Transverse colon (tissue), 4 donors: ENCODE results near the gene NFE2L3. TPM values are rescaled to one million over a fixed set of nuclear protein-coding genes. Genes with fewer than 3 reads are reported as not detected.

Experiments used
- DNase-seq: peaks from one replicate; pipeline ENCODE4 v3.0.0-alpha.2; 2019
- H3K27ac ChIP-seq, 4 donors: fragments of 200-600 bp; sonication (generic); 2 replicates each; pipeline ENCODE4 v1.5.1; 2016 to 2018; ENCODE audit warnings: inconsistent platforms in 4 of 4
- H3K27me3 ChIP-seq: fragments of 200-600 bp; sonication (generic); 2 replicates; pipeline ENCODE4 v1.5.1; 2017; ENCODE audit warnings: inconsistent platforms
- H3K36me3 ChIP-seq, 4 donors: fragments of 200-600 bp; sonication (generic); 2 replicates each; pipeline ENCODE4 v1.5.1; 2017 to 2019; ENCODE audit warnings: inconsistent platforms in 4 of 4
- H3K4me1 ChIP-seq, 4 donors: fragments of 200-600 bp; sonication (generic); 2 replicates each; pipeline ENCODE4 v1.5.1; 2017 to 2020; ENCODE audit warnings: inconsistent platforms in 4 of 4
- H3K4me3 ChIP-seq, 4 donors: fragments of 200-600 bp; sonication (generic); 1 replicate in 1 of 4; 2 replicates in 3 of 4; pipeline versions ENCODE4 v1.5.1 to v1.6.1; 2017 to 2019; ENCODE audit warnings: inconsistent platforms in 4 of 4
- H3K9me3 ChIP-seq, 2 donors: fragments of 200-600 bp; sonication (generic); 2 replicates each; pipeline ENCODE4 v1.5.1; 2017 to 2019; ENCODE audit warnings: inconsistent platforms in 2 of 2
- CTCF ChIP-seq, 5 experiments: fragments of 200-600 bp in 3 of 5; fragments of 450-650 bp in 2 of 5; sonication (generic) in 3 of 5; IDR thresholded peaks; 1 replicate in 2 of 5; 2 replicates in 3 of 5; pipeline ENCODE4 v1.5.1; 2016 to 2017; ENCODE audit warnings: antibody characterized with exemption in 5 of 5, inconsistent platforms in 3 of 5, mild to moderate bottlenecking in 2 of 5, moderate library complexity in 1 of 5
- EP300 ChIP-seq: sonication (generic); formaldehyde crosslinking; IDR thresholded peaks from one replicate; pipeline ENCODE4 v1.6.1; 2017; ENCODE audit warnings: antibody characterized with exemption, low read depth
- POLR2A ChIP-seq: fragments of 450-650 bp; IDR thresholded peaks from one replicate; pipeline ENCODE4 v1.6.1; 2016; ENCODE audit warnings: antibody characterized with exemption, mild to moderate bottlenecking, moderate library complexity
- POLR2AphosphoS5 ChIP-seq, 3 donors: sonication (generic); formaldehyde crosslinking; IDR thresholded peaks; one replicate each; pipeline ENCODE4 v1.6.1; 2016; ENCODE audit warnings: antibody characterized with exemption in 3 of 3
- WGBS, 2 donors: methylation state at CpG; one replicate each; pipeline ENCODE4 v1.1.5; 2018; ENCODE audit warnings: low coverage in 1 of 2; 5-methylcytosine and 5-hydroxymethylcytosine counted together
- in situ Hi-C, 4 donors: fragments of 200-750 bp; cut with MboI; loops; one replicate each; pipeline versions ENCODE4 v1.15.0 to v1.15.1; 2017; ENCODE audit warnings: low sequenced_read_pairs in 3 of 4, low pct_ligation_motif_present in 1 of 4, low pct_unique_long_range_greater_than_20kb in 1 of 4
- intact Hi-C: fragments of 100-400 bp; cut with DNase I; formaldehyde crosslinking; loops from one replicate; pipeline ENCODE4 v1.15.1; 2023; ENCODE audit warnings: low total_unique reads
- total RNA-seq, 4 donors: library from RNA; depleted of rRNA; stranded (reverse); fragments of >200 nt; gene quantifications; one replicate each; pipeline ENCODE4 v1.1.0, GENCODE V29; 2016

NFE2L3 gene
- total RNA-seq, 4 donors from 2014 or later, result 1.4 to 11.4 (median 6.6) TPM

GRCh38 chr7:26135551-26135950 lies 16.4 kb upstream of the NFE2L3 start:
- no peak for TF ChIP-seq EP300
- TF ChIP-seq POLR2A, result no peak
- no peak for TF ChIP-seq CTCF (IDR thresholded peaks at IDR 0.05)
- no peak for TF ChIP-seq POLR2AphosphoS5 (IDR thresholded peaks at IDR 0.05)
- Histone ChIP-seq H3K27me3 (no peaks in the 10 kb centered on the region), H3K9me3 (no peaks in the 10 kb centered on the region), H3K4me3 (no peak overlapping the region), H3K4me1 (no peaks in the 10 kb centered on the region), H3K27ac (no peak overlapping the region), H3K36me3 (no peaks in the 10 kb centered on the region)
- in situ Hi-C loops (no loop called here), intact Hi-C loops (no loop called here)
- 95 to 100% methylated on average over 1 of the region's 1 CpG for WGBS, 2 donors
- no peak for DNase-seq

- TF ChIP-seq POLR2AphosphoS5 (IDR thresholded peaks at IDR 0.05), result no peak
- no peak for TF ChIP-seq POLR2A
- TF ChIP-seq CTCF (IDR thresholded peaks at IDR 0.05), result no peak
- TF ChIP-seq EP300, result no peak
- no peak for DNase-seq
- in situ Hi-C loops (no loop called here), intact Hi-C loops (no loop called here)
- H3K4me3 ChIP-seq, result no peak overlapping the region
- H3K36me3 ChIP-seq, result no peaks in the 10 kb centered on the region
- 84 to 93% methylated on average over 4 of the region's 4 CpGs for WGBS, 2 donors
- H3K27ac ChIP-seq, result no peak overlapping the region
- no peaks in the 10 kb centered on the region for H3K27me3 ChIP-seq
- no peaks in the 10 kb centered on the region for H3K9me3 ChIP-seq
- H3K4me1 ChIP-seq, result no peaks in the 10 kb centered on the region
These were observed 15.2 kb upstream of the NFE2L3 start for GRCh38 chr7:26136831-26137230.

GRCh38 chr7:26140380-26140779 lies 11.6 kb upstream of the NFE2L3 start:
- H3K4me1 ChIP-seq, result no peaks in the 10 kb centered on the region
- DNase-seq, result no peak
- no peaks in the 10 kb centered on the region for H3K27me3 ChIP-seq
- no peaks in the 10 kb centered on the region for H3K9me3 ChIP-seq
- no peak overlapping the region for H3K27ac ChIP-seq
- intact Hi-C loops (no loop called here), in situ Hi-C loops (no loop called here)
- no peak overlapping the region for H3K4me3 ChIP-seq
- no peak for TF ChIP-seq EP300
- no peak for TF ChIP-seq POLR2A
- TF ChIP-seq CTCF (IDR thresholded peaks at IDR 0.05), result no peak
- TF ChIP-seq POLR2AphosphoS5 (IDR thresholded peaks at IDR 0.05), result no peak
- WGBS, 2 donors, result 97 to 100% methylated on average over 1 of the region's 1 CpG
- no peaks in the 10 kb centered on the region for H3K36me3 ChIP-seq

GRCh38 chr7:26141077-26141476 lies 10.9 kb upstream of the NFE2L3 start:
- no peak for TF ChIP-seq POLR2AphosphoS5 (IDR thresholded peaks at IDR 0.05)
- no peak for TF ChIP-seq EP300
- no peak for TF ChIP-seq CTCF (IDR thresholded peaks at IDR 0.05)
- TF ChIP-seq POLR2A, result no peak
- no peak overlapping the region for H3K4me3 ChIP-seq
- H3K27ac ChIP-seq, result no peak overlapping the region
- in situ Hi-C loops (no loop called here), intact Hi-C loops (no loop called here)
- 87% methylated on average over 2 of the region's 2 CpGs; no CpG with 5 or more reads in 1 of the 2 donors for WGBS, 2 donors
- no peaks in the 10 kb centered on the region for H3K27me3 ChIP-seq
- H3K4me1 ChIP-seq, result no peaks in the 10 kb centered on the region
- DNase-seq, result no peak
- H3K9me3 ChIP-seq, result no peaks in the 10 kb centered on the region
- no peaks in the 10 kb centered on the region for H3K36me3 ChIP-seq
